VCaP (cell line): ENCODE data around the gene KIR2DL4.
"Not testable (repeated sequence)": the region's sequence is repeated elsewhere in the genome, so short reads cannot be mapped to it uniquely, and the experiment has no call there.

Experiments used
- H3K27ac ChIP-seq: fragments of 450-650 bp; 2 replicates; pipeline ENCODE4 v1.5.1; 2017
- CTCF ChIP-seq: fragments of 450-650 bp; conservative IDR thresholded peaks from 2 replicates; pipeline ENCODE4 v1.5.1; 2017; ENCODE audit warnings: mild to moderate bottlenecking, moderate library complexity

KIR2DL4 gene

GRCh38 chr19:54851353-54851752 is 47.9 kb downstream of the KIR2DL4 start:
- H3K27ac ChIP-seq = no peak overlapping the region
- TF ChIP-seq CTCF = no peak

GRCh38 chr19:54855241-54855640 is 51.8 kb downstream of the KIR2DL4 start:
- H3K27ac ChIP-seq = not testable (repeated sequence)

- not testable (repeated sequence) for H3K27ac ChIP-seq
Measured at GRCh38 chr19:54858476-54858875, 55.1 kb downstream of the KIR2DL4 start.

- H3K27ac ChIP-seq = not testable (repeated sequence)
Measured at GRCh38 chr19:54859421-54859820, 56.0 kb downstream of the KIR2DL4 start.

GRCh38 chr19:54863459-54863858 is 60.0 kb downstream of the KIR2DL4 start:
- H3K27ac ChIP-seq = not testable (repeated sequence)
